8988T (cell line): ENCODE results near the gene RANBP10.

Experiments used
- DNase-seq: peaks from one replicate; pipeline ENCODE4 v3.0.0; 2011

The RANBP10 gene

DNA sequence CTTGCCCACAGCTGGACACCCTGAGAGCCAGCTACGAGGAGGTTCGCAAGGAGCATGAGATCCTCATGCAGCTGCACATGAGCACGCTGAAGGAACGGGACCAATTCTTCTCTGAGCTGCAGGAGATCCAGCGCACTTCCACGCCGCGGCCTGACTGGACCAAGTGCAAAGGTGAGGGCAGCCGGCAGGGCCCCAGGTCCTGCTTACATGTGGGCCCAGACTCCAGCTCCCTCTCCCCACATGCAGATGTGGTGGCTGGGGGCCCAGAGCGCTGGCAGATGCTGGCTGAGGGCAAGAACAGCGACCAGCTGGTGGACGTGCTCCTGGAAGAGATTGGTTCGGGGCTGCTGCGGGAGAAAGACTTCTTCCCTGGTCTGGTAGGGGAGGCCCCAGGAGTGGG lies 19.5 kb upstream of the RANBP10 start:
- DNase-seq, result no peak

DNA sequence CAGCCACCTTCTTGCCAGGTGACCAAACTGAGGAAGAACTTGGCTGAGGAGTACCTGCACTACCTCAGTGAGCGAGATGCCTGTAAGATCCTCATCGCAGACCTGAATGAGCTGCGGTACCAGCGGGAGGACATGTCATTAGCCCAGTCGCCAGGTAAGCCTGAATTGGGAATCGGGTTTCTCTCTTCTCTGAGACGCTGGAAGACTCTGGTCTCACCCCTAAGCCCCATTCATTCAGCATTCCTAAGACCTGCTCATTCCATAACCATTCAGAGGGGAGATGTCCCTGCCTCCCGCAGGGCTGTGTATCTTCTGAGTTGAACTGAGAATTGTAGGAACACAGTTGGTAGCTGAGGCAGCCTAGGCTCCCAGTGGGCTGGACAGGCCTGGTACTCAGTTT lies 18.8 kb upstream of the RANBP10 start:
- no peak for DNase-seq

DNA sequence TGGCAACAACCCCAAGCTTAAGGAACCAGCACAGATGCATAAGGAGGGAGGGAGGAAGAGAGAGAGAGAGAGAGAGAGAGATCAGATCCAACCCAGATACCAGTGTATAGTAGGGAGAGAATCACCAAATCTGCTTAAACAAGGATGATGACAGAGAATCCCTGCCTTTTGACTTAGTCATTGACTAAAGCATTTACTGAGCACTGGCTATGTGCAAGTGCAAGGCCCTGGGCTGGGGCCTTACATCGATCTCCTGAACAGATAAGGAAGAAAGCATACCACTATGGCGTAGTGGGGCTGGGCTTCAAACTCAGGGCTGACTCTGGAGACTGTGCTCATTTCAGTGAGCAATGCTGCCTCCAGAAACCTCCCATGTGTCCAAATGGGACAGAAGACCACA lies 16.2 kb upstream of the RANBP10 start:
- DNase-seq, result no peak

DNA sequence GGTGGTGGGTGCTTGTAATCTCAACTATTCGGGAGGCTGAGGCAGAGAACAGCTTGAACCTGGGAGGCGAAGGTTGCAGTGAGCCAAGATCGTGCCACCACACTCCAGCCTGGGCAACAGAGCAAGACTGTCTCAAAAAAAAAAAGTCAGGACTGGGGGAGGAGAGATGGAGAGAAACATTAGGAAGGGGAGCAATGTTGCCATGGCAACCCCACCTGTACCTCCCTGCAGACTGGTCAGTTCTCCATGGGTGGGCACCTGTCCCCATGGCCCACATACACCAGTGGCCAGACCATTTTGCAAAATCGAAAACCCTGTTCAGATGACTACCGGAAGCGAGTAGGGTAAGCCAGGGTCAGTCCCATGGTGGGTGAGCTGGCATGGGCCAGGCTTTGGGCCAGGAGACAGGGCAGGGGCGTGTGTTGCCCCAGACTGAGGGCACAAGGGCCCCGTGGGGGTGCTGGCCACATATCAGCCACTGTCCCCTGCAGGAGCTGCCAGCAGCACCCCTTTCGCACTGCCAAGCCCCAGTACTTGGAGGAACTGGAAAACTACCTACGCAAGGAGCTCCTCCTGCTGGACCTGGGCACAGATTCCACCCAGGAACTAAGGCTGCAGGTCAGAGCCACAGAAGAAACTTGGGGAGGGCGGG lies 14.4 kb upstream of the RANBP10 start:
- DNase-seq, result no peak

DNA sequence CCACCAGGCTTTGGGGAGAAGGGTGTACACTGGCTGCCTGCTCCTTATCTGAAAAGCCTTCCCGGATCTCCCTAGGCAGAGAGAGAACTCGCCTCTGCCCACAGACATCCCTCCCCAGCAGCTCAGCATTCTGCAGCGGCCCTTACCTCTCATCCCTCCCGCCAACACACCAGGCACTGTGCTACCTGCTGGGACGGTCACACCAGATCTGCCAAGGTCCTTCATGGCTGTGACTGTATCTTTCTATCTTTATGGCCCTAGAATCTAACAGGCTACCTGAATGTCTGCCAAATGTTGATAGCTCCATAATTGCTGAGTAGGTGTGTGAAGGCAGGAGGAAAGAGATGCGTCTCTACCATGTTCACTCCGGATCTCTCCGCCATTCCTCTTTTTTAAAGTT lies 8.2 kb upstream of the RANBP10 start:
- DNase-seq, result no peak

DNA sequence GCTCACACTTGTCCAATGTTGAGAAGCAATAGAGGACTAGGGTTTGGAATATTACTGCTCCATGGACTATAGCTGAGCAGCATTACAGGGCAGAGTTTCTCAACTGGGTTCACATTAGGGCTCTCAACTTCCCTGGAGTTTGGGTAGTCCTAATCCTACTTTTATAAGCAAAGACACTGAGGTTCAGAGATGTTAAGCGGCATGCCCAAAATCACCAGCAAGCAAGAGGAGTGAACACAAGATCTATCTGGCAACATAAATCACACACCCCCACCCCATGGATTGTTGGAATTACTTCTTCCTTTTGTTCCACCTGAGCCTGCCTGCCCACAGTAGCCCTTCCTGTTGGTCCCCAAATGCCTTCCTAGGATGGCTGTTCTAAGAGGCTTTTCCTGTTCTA lies 5.5 kb upstream of the RANBP10 start:
- DNase-seq, result no peak

DNA sequence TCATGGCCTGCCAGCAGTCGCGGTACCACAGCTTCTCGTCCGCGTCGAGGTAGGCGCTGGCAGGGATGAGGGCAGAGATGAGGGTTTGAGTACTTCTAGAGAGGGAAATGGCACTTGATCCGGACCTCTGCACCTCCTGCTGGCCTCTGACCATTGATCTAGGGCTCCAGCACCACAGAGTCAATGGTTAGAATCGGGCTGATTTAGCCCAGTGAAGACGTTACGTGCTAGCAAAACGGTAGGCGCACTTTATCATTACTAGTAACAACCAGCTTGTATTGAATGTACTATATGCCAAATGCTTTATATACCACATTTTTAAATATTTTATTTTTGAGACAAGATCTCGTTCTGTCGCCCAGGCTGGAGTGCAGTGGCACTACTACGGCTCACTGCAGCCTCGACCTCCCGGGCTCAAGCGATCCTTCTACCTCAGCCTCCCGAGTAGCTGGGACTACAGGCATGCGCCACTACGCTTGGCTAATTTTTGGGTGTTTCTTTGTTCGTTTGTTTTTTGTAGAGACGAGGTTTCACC lies 855 bp upstream of the RANBP10 start:
- DNase-seq, result no peak

DNA sequence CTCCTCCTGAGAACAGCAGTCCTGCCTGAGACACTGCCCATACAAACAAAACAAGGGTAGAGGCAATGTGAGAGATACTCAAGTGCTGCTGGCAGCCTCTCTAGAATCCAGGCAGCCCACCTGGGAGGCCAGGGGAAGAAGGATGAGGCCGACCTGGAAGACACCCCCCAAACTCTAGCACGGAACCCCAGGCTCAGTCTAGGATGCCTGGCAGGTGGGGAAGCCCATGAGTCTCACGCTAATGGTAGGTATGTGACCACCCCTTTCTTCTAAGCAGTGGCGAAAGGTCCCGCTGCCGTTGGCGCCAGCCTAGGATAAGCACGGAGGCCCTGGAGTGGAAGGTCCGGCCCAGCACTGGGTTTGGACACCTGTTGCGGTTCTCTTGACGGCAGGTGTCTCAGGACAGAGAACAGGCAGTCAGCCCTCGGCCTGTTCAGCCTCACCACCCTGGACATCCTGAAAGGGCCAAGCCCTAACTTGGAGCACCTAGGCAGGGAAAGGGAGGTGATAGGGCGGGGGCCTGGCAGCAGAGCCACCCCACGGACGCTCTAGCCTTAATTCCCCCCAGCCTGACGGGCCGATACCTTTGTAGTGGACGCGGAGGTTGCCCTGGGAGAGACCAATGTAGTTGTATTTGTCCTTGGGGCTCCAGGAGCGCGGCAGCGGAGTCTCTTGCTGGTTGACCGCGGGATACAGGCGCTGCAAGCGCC lies 487 bp downstream of the RANBP10 start:
- DNase-seq, result no peak

DNA sequence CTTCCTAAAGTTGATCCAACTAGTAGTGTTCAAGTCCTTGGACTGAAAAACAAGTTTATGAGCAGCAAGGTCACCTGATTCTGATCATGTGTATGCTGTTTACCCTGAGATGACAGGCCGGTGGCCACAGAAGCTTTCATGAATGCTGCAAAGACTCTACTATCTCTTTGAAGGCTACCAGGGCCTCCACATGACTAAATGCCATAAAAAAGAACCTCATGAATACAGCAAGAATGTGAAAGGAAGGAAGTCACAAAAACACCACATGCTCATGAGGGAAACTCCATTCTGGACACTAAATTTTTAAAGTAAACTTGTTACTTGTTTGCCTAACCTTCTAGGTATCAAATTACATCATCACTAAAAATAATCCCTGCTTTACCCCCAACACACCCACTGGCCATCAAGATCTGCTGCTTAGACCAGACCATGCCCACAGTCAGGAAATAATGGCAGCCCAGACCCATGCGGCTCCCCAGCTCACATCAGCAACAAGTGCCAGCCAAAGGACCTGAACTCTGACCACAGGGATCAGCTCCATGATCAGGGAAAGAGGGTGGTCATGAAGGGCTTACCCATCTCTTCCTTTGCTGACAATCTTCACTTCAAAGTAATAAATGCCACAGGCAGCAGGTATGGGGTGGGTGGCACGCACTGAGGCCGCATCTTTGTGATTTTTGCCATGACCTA lies 1.4 kb downstream of the RANBP10 start:
- DNase-seq, result no peak

DNA sequence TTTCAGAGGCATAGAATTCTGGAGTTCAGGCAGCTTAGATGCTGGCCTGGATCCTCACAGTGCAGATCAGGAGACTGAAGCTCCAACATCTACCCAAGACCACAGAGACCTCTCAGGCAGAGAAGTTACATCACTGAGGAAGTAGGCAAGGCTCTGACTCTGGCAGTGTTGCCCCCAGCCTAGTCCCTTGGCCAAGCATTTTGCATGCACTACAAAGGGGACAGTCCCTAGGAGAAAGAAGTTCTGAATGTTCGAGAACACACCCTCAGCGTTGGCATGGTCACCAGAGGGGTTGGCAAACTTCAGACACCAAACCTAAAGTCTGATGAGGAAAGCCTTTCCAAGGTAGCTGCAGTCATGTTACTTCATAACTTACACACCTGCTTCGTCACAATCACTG lies 2.5 kb downstream of the RANBP10 start:
- no peak for DNase-seq

DNA sequence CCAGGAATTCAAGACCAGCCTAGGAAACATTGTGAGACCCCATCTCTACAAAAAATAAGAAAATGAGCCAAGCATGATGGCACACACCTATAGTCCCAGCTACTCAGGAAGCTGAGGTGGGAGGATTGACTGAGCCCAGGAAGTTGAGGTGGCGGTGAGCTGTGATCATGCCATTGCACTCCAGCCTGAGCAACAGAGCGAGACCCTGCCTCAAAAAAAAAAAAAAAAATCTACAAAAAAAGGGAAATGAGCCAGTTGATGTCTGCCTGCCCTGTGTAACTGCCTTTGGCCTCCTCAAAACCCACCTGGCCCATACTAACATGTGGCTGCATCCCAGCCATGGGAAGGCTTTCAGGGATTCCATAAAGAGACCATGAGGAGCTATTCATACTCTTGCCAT lies 4.5 kb downstream of the RANBP10 start:
- DNase-seq, result no peak

DNA sequence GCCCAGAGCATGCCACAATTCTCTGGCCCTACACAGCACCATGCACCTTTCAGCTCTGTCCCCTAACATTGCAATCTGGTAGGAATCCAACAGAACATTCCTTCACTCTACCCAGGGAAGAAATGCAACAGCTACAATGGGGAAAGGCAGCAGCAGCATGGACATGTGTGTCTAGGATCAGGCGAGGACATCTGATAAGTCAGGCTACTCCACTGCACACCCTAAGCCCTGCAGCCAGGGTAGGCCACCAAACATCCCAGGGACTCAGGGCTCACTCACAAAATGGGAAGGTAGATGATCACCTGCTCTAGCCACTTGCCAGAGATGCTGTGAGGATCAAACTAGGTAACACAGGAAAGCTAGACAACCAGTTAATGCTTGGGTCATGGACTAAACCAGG lies 5.1 kb downstream of the RANBP10 start:
- no peak for DNase-seq

DNA sequence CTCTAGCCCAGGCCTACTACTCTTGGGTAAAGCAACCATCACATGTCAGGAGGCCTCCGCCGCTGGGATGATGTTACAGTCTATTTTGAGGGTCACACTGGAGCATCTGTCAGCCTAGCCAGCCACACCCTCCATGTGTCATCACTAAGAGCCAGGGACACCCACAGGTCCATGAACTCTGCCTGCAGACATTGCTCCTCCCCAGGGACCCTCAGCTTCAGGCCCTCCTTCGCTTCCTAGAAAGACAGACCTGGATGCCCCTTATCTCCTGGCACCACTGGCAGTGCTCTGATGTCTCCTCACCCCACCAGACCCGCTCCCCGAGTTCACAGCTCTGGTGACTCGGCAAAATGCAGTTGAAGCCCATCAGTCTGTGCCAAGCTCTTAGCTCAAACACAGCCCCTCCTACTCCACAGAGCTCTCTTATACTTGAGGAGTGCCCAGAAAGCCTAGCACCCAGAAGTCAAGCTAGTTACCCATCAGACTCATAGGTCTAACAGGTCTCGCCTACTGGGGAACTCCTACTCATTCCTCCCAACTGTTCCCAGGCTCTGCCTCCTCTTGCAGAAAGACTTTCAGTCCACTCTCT lies 5.9 kb downstream of the RANBP10 start:
- DNase-seq, result no peak

DNA sequence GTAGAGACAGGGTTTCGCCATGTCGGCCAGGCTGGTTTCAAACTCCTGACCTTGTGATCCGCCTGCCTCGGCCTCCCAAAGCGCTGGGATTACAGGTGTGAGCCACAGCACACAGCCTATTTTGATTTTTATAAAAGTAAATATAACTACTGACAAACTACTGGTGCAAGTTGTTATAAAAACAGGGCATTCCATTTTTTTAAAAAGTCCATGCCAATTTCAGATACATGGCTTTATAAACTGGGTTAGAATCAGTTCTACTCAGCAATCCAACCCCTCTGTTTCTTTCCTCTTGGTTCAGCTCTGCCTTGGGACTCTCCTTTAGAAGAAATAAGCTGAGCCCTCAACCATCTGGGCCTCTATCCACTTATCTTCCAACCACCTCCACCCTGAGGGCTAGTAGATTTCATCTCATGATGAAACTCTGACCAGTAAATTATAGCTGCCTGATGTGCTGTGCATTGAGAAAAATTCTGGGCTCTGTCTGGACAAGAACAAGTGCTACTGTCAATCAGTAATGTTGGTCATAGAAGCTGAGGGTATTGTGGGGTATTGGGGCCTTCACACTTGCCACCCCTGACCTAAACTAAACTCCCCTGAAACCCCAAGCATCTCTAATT lies 10.2 kb downstream of the RANBP10 start:
- no peak for DNase-seq

DNA sequence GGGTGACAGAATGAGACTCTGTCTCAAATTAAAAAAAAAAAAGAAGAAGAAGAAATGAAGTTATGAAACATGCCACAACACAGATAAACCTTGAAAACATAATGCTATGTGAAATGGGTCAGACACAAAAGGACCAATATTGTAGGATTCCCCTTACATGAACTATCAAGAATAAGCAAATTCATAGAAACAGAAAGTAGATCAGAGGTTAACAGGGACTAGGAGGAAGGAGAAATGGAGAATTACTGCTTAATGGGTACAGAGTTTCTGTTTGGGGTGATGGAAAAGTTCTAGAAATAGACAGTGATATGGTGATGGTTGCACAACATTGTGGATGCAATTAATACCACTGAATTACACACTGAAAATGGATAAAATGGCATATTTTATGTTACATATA lies 16.3 kb downstream of the RANBP10 start:
- no peak for DNase-seq

DNA sequence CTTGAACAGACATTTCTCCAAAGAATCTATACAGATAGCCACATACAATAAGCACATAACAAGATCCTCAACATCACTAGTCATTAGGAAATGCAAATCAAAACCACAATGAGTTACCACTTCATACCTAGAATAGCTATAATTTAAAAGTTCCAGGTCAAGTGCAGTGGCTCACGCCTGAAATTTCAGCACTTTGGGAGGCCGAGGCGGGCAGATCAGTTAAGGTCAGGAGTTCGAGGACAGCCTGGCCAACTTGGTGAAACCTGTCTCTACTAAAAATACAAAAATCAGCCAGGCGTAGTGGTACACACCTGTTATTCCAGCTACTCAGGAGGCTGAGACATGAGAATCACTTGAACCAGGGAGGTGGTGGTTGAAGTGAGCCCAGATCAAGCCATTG lies 19.9 kb downstream of the RANBP10 start:
- DNase-seq, result no peak

DNA sequence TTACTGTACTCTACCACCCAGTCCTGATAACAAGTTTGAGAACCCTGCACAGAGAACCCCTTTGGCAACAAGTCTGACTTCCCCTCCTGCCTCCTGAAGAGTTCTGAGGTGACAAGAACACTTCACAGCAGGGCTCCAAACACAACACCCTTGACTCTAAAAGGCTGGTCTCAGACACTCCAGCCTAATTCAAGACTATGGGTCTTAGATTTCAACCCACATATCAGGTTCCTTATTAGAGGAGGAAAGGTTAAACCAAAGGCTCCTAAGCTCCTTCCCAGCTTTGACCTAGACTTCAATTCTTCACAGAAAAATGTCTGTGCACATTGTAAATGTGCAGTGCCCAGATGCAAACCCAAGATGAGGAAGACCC lies 23.0 kb downstream of the RANBP10 start:
- no peak for DNase-seq

DNA sequence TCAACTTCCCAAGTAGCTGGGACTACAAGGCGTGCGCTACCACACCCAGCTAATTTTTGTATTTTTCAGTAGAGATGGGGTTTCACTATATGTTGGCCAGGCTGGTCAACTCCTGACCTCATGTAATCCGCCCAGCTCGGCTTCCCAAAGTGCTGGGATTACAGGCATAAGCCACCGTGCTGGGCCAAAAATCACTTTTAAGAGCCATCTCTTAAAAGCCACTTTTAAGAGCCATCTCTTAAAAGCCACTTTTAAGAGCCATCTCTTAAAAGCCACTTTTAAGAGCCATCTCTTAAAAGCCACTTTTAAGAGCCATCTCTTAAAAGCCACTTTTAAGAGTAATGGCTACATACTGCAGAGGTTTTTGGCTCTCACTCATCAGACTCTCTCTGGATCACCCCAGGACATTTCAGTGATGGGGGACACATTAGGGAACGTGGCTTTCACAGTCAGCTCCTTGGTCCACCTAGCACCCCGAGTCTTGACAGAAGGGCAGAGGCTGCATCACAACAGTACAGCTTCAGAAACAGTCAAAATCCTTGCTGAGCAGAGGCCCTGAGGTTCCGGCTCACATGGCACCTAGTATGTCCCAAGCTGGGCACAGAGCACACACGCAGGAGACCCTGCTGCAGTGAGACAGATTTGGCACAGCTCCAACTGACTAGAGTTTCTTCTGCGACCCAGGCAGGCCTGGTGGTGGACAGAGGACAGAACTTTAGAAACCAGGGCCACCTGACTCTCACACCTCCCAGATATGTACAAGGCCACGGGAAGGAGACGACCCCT lies 23.6 kb downstream of the RANBP10 start:
- no peak for DNase-seq

DNA sequence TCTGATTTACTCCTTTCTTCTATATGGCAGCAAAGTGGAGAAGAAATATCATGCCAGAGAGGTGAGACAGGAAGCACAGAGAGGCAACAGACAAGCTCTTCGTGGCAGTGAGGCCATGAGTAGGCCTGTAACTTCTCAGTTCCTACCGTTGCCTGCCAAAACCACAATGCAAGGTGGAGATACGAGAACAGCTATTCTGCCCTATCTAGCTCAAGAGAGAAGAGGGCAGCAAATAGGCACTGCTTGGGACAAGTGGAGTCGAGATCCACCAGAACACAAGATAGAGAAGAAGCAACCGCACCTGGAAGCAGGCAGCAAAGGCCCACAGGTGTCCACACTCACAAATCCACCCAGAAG lies 24.8 kb downstream of the RANBP10 start:
- DNase-seq, result no peak

DNA sequence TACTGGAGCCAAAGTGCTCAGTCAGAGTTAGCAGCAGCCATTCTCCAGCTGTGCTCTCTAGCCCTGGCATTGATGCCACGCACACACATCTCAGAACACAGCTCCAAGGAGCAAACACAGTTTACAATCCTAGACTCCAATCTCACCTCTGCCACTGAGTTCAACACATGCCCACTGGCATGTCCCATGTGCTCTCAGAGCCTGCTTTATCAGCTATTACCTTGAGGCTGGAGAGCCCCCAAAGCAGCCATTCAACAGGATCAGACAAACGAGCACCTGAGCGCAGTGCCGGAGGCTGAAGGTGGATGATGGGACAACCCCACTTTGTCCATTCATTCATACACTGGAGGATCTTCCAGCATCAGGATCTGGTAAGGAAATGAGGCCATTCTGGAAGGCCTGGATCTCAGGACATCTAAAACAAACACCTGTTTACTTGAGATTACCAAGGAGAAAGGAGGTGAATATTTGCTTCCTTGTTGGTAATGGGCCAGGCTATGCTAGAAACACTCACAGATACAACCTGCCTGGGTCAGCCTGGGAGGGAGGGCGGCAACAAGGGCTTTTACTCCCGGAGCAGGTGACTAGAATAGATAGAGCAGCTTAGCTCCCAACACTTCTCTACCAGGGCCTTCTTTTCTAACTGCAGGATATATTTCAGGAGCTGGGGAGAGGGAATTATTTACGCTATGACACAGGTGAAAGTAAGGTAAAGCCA lies 25.4 kb downstream of the RANBP10 start:
- DNase-seq, result no peak

DNA sequence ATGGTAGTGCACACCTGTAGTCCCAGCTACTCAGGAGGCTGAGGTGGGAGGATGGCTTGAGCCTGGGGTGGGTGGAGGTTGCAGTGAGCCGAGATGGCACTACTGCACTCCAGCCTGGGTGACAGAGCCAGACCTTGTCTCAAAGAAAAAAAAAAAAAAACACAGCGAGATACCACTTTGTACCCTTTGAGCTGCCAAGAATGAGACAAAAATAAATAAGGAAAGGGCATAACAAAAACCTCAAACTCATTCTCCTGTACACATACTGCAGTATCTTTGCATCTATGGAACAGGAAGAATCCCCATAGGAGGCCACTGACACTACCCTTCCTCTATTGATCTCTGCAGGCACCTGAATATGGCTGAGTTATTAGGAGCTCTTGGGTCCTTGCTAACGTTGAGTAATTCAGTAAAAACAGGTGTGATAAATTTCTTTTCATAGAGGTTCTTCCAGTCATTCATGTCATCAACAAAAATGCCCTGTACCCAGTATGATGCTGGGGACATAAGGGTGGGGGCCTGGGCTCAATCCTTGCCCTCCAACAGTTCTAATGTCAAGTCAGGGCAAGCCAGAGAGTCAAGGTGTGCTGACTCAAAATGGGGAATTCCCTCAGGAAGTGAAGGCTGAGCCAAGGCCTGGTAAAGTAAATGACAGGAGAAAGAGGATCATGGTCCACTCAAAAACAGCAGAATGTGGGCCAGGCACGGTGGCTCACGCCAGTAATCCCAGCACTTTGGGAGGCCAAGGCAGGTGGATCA lies 26.9 kb downstream of the RANBP10 start:
- no peak for DNase-seq
